COLO668 (cell line): ENCODE results near the gene OXT.
"Not testable (repeated sequence)": the region's sequence is repeated elsewhere in the genome, so short reads cannot be mapped to it uniquely, and the experiment has no call there.

Source experiments
- DNase-seq: peaks from one replicate; lab custom pipeline; 2025; ENCODE audit not compliant: unreplicated experiment; lab: John Stamatoyannopoulos, UW

Gene OXT

GRCh38 chr20:3047486-3048419 is 23.7 kb upstream of the OXT start:
- DNase-seq: no peak

GRCh38 chr20:3051385-3052019 is 19.9 kb upstream of the OXT start:
- no peak for DNase-seq

- DNase-seq: no peak
Observed at GRCh38 chr20:3059489-3059888, 11.9 kb upstream of the OXT start.

GRCh38 chr20:3064119-3064518 is 7.3 kb upstream of the OXT start:
- DNase-seq: not testable (repeated sequence)

- no peak for DNase-seq
Observed at GRCh38 chr20:3067139-3068014, 4.0 kb upstream of the OXT start.

GRCh38 chr20:3068075-3068474 is 3.3 kb upstream of the OXT start:
- no peak for DNase-seq

GRCh38 chr20:3068986-3069900 is 2.2 kb upstream of the OXT start:
- peak; percentile 70 for DNase-seq

GRCh38 chr20:3070725-3071124 is 695 bp upstream of the OXT start:
- no peak for DNase-seq

GRCh38 chr20:3071266-3071609 is 182 bp upstream of the OXT start:
- no peak for DNase-seq

GRCh38 chr20:3072530-3073250 is 1.3 kb downstream of the OXT start:
- no peak for DNase-seq

GRCh38 chr20:3073251-3073643 is 1.8 kb downstream of the OXT start:
- not testable (repeated sequence) for DNase-seq

- DNase-seq: no peak
Observed at GRCh38 chr20:3074812-3075211, 3.4 kb downstream of the OXT start.

- DNase-seq: not testable (repeated sequence)
Observed at GRCh38 chr20:3075315-3075714, 3.9 kb downstream of the OXT start.

GRCh38 chr20:3077618-3078134 is 6.3 kb downstream of the OXT start:
- DNase-seq: no peak

- DNase-seq: no peak
Observed at GRCh38 chr20:3080939-3081388, 9.5 kb downstream of the OXT start.

GRCh38 chr20:3081641-3082040 is 10.2 kb downstream of the OXT start:
- DNase-seq: no peak

GRCh38 chr20:3082306-3082951 is 11.0 kb downstream of the OXT start:
- peak; percentile 44 for DNase-seq

GRCh38 chr20:3082955-3083952 is 11.8 kb downstream of the OXT start:
- no peak for DNase-seq
